Measurements from ENCODE around the gene LRSAM1.

DNA sequence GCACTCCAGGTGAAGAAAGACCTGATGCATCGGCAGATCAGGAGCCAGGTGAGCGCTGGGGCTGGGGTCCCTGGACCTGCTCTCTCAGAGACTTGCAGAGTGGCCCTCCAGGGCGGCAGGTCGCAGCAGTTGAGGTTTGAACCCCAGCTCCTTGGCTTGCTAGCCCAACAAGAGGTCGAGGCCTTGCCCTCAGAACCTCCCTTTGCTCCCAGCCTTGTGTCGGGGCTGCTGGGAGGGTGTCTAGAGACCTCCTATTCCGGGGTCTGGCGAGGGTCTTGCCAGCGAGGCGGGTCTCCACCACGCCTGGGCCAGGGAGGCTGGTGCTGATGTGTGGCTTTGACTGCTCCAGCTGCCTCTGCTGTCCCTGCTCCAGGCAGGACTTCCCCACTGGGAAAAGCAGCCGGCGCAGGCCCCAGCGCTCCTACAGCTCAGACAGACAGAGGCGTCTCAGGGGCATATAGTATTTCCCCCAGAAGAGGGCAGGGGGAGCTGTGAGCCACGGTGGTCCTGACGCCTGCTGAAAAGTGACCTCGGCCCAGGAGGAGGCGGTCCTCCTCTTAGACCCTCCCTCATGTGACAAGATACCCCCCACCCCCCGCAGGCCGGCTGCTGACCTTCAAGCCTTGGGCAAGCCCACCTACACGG is 38.3 kb downstream of the LRSAM1 start:
- TF ChIP-seq POLR2AphosphoS5 (IDR thresholded peaks at IDR 0.05) = no peak
- TF ChIP-seq, protein P1, sequence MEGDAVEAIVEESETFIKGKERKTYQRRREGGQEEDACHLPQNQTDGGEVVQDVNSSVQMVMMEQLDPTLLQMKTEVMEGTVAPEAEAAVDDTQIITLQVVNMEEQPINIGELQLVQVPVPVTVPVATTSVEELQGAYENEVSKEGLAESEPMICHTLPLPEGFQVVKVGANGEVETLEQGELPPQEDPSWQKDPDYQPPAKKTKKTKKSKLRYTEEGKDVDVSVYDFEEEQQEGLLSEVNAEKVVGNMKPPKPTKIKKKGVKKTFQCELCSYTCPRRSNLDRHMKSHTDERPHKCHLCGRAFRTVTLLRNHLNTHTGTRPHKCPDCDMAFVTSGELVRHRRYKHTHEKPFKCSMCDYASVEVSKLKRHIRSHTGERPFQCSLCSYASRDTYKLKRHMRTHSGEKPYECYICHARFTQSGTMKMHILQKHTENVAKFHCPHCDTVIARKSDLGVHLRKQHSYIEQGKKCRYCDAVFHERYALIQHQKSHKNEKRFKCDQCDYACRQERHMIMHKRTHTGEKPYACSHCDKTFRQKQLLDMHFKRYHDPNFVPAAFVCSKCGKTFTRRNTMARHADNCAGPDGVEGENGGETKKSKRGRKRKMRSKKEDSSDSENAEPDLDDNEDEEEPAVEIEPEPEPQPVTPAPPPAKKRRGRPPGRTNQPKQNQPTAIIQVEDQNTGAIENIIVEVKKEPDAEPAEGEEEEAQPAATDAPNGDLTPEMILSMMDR (IDR thresholded peaks at IDR 0.05) = no peak

Data from gastroesophageal sphincter (tissue), 3 donors.